ENCODE data around the gene PDZD7.
"Not testable (repeated sequence)": the region's sequence is repeated elsewhere in the genome, so short reads cannot be mapped to it uniquely, and the experiment has no call there.

The PDZD7 gene

DNA sequence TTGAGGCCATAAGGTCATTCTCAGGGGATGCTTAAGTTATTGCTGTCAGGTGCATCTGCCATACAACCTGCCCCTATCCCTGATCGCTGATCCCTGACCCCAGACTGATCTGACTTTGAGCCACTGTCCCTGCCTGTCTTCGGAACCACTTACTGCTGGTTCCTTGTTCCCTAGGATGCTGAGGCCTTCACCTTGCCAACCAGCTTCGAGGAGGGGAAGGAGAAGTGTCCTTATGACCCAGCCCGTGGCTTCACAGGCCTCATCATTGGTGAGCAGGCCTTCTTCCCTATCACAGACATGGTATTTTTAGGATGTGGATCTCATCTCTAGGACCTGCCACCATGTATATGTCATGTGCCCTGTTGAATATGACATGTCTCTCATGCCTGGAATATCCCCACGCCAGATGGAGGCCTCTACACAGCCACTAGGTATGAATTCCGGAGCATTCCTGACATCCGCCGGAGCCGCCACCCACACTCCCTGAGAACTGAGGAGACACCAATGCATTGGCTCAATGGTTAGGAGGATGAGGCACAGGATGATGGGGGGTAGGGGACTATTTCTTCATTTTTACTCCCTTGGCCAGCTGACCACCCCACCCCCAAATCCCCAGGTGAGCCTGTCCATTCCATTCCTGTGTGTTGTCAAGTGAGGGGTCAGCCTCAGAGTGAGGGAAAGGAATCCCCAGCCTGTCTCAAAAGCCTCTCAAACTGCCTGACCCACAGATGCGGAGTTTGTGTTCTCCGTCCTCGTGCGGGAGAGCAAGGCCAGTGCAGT lies 52.6 kb downstream of the PDZD7 start:
- no peak for DNase-seq (ENCODE audit: low read depth)
- TF ChIP-seq, protein P1, sequence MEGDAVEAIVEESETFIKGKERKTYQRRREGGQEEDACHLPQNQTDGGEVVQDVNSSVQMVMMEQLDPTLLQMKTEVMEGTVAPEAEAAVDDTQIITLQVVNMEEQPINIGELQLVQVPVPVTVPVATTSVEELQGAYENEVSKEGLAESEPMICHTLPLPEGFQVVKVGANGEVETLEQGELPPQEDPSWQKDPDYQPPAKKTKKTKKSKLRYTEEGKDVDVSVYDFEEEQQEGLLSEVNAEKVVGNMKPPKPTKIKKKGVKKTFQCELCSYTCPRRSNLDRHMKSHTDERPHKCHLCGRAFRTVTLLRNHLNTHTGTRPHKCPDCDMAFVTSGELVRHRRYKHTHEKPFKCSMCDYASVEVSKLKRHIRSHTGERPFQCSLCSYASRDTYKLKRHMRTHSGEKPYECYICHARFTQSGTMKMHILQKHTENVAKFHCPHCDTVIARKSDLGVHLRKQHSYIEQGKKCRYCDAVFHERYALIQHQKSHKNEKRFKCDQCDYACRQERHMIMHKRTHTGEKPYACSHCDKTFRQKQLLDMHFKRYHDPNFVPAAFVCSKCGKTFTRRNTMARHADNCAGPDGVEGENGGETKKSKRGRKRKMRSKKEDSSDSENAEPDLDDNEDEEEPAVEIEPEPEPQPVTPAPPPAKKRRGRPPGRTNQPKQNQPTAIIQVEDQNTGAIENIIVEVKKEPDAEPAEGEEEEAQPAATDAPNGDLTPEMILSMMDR (conservative IDR thresholded peaks at IDR 0.05; ENCODE audit: low read depth, low read length), result no peak
- H3K4me3 ChIP-seq (ENCODE audit: low read length), result no peak overlapping the region

- no peak overlapping the region for H3K4me3 ChIP-seq (ENCODE audit: low read length)
- no peak for DNase-seq (ENCODE audit: low read depth)
- TF ChIP-seq, protein P1 (conservative IDR thresholded peaks at IDR 0.05; ENCODE audit: low read depth, low read length), result no peak
These were observed 53.5 kb downstream of the PDZD7 start for GRCh38 chr10:100977436-100977835.

- no peak overlapping the region for H3K4me3 ChIP-seq (ENCODE audit: low read length)
- DNase-seq (ENCODE audit: low read depth), result no peak
- TF ChIP-seq, protein P1 (conservative IDR thresholded peaks at IDR 0.05; ENCODE audit: low read depth, low read length), result no peak
These were observed 54.0 kb downstream of the PDZD7 start for GRCh38 chr10:100976906-100977305.

GRCh38 chr10:100975397-100975796 lies 55.5 kb downstream of the PDZD7 start:
- not testable (repeated sequence) for DNase-seq (ENCODE audit: low read depth); H3K4me3 ChIP-seq (ENCODE audit: low read length)

DNA sequence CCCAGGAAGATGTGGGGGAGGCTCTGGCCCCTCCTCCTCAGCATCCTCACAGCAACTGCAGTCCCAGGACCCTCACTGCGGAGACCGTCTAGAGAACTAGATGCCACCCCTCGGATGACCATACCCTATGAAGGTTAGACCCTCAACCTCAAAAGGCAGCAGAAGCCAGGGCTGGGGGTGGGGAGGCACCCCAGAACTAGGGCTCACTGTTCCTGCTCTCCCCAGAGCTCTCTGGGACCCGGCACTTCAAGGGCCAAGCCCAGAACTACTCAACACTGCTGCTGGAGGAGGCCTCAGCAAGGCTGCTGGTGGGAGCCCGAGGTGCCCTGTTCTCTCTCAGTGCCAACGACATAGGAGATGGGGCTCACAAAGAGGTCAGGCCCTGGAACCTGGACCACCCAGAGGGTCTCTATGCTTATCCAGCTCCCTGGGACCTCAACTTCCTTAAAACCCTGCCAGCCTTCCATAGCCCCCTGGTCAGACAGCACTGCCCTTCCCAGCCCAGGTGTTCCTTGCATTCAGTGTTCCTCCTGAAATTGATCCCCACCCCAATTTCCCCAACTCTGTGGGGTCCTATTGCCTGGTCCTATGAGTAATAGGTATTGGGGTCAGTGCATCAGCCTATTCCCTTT lies 57.9 kb downstream of the PDZD7 start:
- TF ChIP-seq, protein P1 (conservative IDR thresholded peaks at IDR 0.05; ENCODE audit: low read depth, low read length), result no peak
- DNase-seq (ENCODE audit: low read depth), result no peak
- no peak overlapping the region for H3K4me3 ChIP-seq (ENCODE audit: low read length)

DNA sequence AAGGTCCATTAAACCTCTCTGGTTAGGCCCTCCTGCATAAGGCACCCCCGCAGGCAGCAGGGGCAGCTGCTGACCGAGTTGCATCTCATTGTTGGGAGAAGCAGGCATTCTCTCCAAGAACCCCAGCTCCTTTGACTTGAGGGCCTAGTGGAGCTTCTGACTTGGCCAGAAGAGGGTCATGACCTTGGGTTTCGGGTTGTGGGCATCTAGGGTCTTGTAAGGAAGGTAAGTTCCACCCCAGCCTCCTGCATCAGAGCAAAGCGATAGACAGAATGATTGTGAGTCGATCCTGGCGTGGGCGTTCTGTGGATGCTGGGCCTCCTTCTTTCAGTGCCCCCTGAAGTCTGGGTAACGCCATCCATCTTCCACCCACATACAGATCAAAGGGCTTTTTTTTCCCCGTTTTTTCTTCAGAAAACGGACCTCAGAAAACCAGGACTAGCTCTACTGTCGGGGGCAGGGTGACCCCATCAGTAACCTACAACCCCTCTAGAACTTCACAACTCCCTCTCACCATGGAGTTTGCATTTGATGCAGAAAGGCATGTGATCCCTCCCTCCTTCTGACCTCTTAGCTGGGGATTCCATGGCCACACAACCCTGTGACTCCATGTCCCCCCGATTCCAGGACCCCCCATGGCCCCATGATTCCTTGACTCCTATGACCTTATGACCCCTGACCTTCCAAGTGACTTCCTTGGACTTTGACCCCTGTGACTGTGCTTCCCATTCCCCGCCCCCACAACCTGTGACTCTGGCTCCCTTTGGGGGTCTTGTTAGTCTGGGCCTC lies 58.6 kb downstream of the PDZD7 start:
- TF ChIP-seq, protein P1 (conservative IDR thresholded peaks at IDR 0.05; ENCODE audit: low read depth, low read length), result no peak
- H3K4me3 ChIP-seq (ENCODE audit: low read length), result no peak overlapping the region
- no peak for DNase-seq (ENCODE audit: low read depth)
